Ramos (cell line): ENCODE data around the gene C1QTNF6.

ENCODE experiments used
- in situ Hi-C: fragments of 300-500 bp; cut with MboI; formaldehyde crosslinking; loops from one replicate; pipeline ENCODE4 v1.14.3; 2022; ENCODE audit warnings: low sequenced_read_pairs; ENCODE audit not compliant: unreplicated experiment

The C1QTNF6 gene

GRCh38 chr22:37164505-37164887 lies 23.6 kb downstream of the C1QTNF6 start:
- in situ Hi-C loops = no loop called here

DNA sequence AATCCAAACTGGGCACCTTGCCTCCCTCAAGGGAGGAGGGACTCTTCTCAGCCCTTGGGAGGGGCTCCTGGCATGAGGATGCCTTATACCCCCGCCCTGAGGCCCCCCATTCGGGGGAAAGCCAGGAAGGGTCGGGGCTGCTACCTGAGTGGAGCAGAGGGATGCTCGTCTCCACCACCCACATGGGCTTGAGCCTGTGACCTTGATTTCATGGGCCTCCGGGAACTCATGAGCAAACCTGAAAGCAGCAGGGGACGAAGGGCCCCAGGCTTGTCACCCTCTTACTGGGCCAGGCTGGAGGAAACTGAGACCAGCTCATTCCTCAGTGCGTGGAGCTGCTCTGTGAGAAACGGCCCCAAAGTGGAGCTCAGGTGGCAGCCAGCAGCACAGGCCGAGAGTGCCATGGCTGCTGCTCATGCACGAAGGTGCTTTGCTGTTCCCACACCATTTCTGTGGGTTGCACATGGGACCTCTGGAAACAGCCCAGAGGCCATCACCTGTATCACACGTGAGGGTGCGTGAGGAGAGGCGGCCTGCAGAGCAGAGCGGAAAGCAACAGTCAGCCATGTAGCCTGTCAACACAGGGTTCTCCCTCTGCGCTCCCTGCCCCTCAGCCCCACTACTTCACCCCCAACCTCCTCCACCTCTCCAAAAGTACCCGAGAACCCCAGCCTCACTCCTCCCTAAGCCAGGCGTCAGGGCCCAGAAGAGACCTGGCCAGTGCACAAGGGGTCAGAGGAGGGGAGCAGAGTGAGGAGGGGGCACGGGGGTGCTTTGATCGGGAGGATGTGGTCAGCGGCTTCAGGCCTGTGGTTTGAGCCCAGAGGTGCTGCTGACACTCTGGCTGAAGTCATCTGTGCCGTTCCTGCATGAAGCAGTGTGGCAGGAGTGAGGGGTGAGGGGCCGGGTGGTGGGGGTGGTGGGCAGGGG lies 24.2 kb downstream of the C1QTNF6 start:
- in situ Hi-C loops = no loop called here

DNA sequence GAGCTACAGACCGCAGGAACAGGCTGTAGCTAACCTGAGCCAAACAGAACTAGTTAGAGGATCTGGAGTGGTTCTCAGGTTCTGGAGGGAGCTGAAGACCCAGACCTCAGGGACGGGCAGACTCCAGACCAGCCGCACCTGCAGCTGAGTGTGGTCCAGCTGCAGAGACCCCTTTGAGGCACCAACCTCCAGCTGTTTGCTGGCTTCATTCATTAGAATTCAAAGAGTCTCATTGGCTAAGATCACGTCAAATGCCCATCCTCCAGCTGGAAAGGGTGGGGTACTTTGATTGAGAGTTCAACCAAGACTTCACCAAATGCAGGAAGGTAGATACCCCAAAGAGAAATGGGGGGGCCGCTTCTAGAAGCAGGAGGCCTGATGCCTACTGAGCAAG lies 25.0 kb downstream of the C1QTNF6 start:
- in situ Hi-C loops = no loop called here

- in situ Hi-C loops = no loop called here
Observed at GRCh38 chr22:37162221-37163095, 25.6 kb downstream of the C1QTNF6 start.

DNA sequence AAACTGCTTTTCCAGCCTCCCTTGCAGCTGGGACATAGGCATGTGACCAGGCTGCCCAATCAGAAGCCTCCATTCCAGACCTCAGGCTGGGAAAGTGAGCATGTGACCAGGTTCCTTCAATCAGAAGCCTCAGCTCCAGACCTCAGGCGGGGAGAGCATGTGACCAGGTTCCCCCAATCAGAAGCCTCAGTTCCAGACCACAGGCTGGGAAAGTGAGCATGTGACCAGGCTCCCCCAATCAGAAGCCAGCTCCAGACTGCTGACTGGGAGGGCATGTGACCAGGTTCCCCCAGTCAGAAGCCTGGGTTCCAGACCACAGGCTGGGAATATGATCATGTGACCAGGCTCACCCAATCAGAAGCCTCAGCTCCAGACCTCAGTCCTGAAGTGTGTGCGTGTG lies 26.6 kb downstream of the C1QTNF6 start:
- in situ Hi-C loops = no loop called here

DNA sequence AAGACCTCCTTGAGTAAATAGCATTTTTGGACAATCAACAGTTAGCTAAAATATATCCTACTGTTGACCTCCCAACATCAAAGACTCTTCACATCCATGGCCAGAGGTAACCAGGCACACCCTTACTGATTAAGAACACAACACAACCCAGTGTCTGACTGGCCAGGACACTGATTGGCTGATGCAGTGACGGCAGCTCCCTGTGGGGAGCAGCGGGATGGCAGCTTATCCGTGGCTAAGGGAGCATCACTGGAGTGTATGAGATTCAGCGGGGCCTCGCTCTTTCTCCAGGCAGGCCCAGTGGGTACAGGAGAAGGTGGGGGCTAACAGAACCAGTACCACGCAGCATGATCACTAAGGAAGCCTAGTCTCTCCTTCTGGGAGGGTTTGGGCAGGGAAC lies 28.0 kb downstream of the C1QTNF6 start:
- in situ Hi-C loops = no loop called here

DNA sequence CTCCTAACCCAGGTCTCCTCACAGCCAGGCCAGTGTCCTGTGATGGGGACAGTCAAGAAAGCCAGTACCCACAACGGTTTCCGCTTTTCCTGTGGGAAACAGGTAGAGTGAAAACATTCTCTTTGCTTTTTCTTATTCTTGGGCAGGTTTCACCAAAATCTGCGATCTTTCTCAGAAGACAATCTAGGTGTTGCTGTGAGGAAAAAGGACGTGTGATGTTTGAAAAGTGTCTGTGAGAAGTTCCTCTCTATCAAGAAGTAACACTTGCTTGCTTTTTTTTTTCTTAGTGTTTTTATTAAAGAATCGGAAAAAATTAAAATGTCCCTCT lies 29.1 kb downstream of the C1QTNF6 start:
- in situ Hi-C loops = no loop called here

- in situ Hi-C loops = no loop called here
Observed at GRCh38 chr22:37157516-37158285, 30.3 kb downstream of the C1QTNF6 start.

- in situ Hi-C loops = no loop called here
Observed at GRCh38 chr22:37156686-37157435, 31.2 kb downstream of the C1QTNF6 start.

- in situ Hi-C loops = no loop called here
Observed at GRCh38 chr22:37155971-37156370, 32.1 kb downstream of the C1QTNF6 start.

- in situ Hi-C loops = no loop called here
Observed at GRCh38 chr22:37154925-37155712, 32.9 kb downstream of the C1QTNF6 start.

DNA sequence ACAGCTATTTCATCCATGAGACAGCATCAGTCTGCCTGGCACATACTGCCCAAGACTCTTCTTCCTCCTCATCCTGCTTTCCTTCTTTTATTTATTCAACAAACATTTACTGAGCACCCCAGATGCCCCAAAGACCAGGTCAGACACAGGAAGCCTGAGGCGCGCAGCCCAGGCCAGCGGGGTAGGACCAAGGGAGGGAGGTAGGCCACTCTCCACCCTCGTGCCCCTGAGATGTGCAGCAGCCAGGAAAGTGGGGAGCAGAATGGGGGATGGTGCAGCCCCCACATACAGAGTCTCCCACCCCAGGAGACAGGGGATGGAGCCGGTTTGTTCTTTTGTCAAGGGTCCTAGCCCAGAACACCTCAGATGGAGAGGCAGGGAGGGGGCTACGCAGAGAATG lies 34.1 kb downstream of the C1QTNF6 start:
- in situ Hi-C loops = no loop called here

- in situ Hi-C loops = no loop called here
Observed at GRCh38 chr22:37151401-37151800, 36.6 kb downstream of the C1QTNF6 start.

DNA sequence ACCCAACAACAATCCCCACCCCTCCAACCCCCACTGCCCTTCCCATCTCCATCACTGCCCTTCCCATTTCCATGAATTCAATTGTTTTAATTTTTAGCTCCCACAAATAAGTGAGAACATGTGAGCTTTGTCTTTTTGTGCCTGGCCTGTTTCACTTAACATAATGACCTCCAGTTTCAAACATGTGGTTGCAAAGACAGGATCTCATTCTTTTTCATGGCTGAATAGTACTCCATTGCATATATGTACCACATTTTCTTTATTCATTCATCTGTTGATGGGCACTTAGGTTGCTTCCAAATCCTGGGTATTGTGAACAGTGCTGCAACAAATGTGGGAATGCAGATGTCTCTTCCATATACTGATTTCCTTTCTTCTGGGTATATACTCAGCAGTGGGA lies 37.3 kb downstream of the C1QTNF6 start:
- in situ Hi-C loops = no loop called here

- in situ Hi-C loops = no loop called here
Observed at GRCh38 chr22:37148742-37149665, 39.0 kb downstream of the C1QTNF6 start.

DNA sequence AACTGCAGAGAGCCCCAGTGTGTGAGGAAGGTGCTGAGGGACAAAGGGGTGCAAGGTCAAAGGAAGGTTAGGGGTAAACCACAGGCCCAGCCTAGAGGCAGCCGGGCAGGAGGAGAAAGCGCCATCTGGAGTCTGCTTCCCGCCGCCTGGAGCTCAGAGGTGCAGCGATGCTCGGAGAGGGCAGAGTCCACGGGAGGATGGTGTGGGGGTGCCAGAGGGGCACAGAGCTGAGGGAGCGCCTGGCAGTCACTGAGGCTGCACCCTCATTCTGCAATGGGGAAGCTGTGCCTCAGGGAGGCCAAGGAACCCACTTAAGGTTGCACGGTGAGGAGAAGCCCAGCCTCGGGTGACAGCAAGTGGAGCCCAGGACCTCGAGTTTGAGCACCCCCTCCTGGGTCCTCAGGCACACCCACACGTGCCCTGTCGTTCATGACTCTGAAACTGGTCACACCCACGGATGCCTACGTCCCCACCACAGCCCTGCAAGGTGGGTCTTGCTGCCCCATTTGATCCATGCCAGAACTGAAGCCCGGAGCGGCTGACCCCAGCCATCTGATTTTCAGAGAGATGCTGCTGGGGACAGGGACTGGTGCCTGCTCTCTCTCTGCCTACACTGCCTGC lies 39.9 kb downstream of the C1QTNF6 start:
- in situ Hi-C loops = no loop called here

- in situ Hi-C loops = no loop called here
Observed at GRCh38 chr22:37147186-37147990, 40.7 kb downstream of the C1QTNF6 start.
